ENCODE results near the gene AKR1D1.
"Not testable (repeated sequence)": the region's sequence is repeated elsewhere in the genome, so short reads cannot be mapped to it uniquely, and the experiment has no call there.

AKR1D1 gene

GRCh38 chr7:138075786-138076185 lies 473 bp upstream of the AKR1D1 start:
- H3K27ac Mint-ChIP-seq (ENCODE audit: low read depth); H3K4me3 Mint-ChIP-seq; H3K4me1 Mint-ChIP-seq; H3K36me3 Mint-ChIP-seq (ENCODE audit: insufficient read depth); ATAC-seq (replicated peaks; ENCODE audit: extremely low read depth, poor library complexity, severe bottlenecking); DNase-seq (ENCODE audit: low spot score in 2 of 2): not testable (repeated sequence)
- H3K9me3 Mint-ChIP-seq = peaks cover 16% of the 10 kb centered on the region
- peaks cover 35% of the 10 kb centered on the region for H3K27me3 Mint-ChIP-seq

GRCh38 chr7:138077809-138078208 lies 1.6 kb downstream of the AKR1D1 start:
- DNase-seq (ENCODE audit: low spot score in 2 of 2) (no peak), ATAC-seq (replicated peaks; ENCODE audit: extremely low read depth, poor library complexity, severe bottlenecking) (no peak)
- H3K9me3 Mint-ChIP-seq = peaks cover 16% of the 10 kb centered on the region
- no peaks in the 10 kb centered on the region for H3K4me1 Mint-ChIP-seq
- no peak overlapping the region for H3K4me3 Mint-ChIP-seq
- peaks cover 29% of the 10 kb centered on the region for H3K27me3 Mint-ChIP-seq
- H3K36me3 Mint-ChIP-seq (ENCODE audit: insufficient read depth) = no peaks in the 10 kb centered on the region
- no peak overlapping the region for H3K27ac Mint-ChIP-seq (ENCODE audit: low read depth)

GRCh38 chr7:138079137-138079536 lies 2.9 kb downstream of the AKR1D1 start:
- ATAC-seq (replicated peaks; ENCODE audit: extremely low read depth, poor library complexity, severe bottlenecking) (no peak), DNase-seq (ENCODE audit: low spot score in 2 of 2) (no peak)
- H3K9me3 Mint-ChIP-seq = peaks cover 13% of the 10 kb centered on the region
- H3K4me1 Mint-ChIP-seq = no peaks in the 10 kb centered on the region
- H3K4me3 Mint-ChIP-seq = no peak overlapping the region
- no peak overlapping the region for H3K27ac Mint-ChIP-seq (ENCODE audit: low read depth)
- H3K27me3 Mint-ChIP-seq = peaks cover 31% of the 10 kb centered on the region
- H3K36me3 Mint-ChIP-seq (ENCODE audit: insufficient read depth) = no peaks in the 10 kb centered on the region

- H3K4me1 Mint-ChIP-seq = no peaks in the 10 kb centered on the region
- H3K4me3 Mint-ChIP-seq = no peak overlapping the region
- ATAC-seq (replicated peaks; ENCODE audit: extremely low read depth, poor library complexity, severe bottlenecking) (no peak), DNase-seq (ENCODE audit: low spot score in 2 of 2) (no peak)
- no peaks in the 10 kb centered on the region for H3K36me3 Mint-ChIP-seq (ENCODE audit: insufficient read depth)
- H3K27me3 Mint-ChIP-seq = peaks cover 28% of the 10 kb centered on the region
- H3K27ac Mint-ChIP-seq (ENCODE audit: low read depth) = no peak overlapping the region
- H3K9me3 Mint-ChIP-seq = no peaks in the 10 kb centered on the region
Observed at GRCh38 chr7:138081868-138082267, 5.6 kb downstream of the AKR1D1 start.

GRCh38 chr7:138083859-138084258 lies 7.6 kb downstream of the AKR1D1 start:
- no peak overlapping the region for H3K27ac Mint-ChIP-seq (ENCODE audit: low read depth)
- no peak for DNase-seq (ENCODE audit: low spot score in 2 of 2)
- H3K4me3 Mint-ChIP-seq = no peak overlapping the region
- ATAC-seq (replicated peaks; ENCODE audit: extremely low read depth, poor library complexity, severe bottlenecking) = no peak
- no peaks in the 10 kb centered on the region for H3K4me1 Mint-ChIP-seq
- H3K36me3 Mint-ChIP-seq (ENCODE audit: insufficient read depth) = peaks cover 2% of the 10 kb centered on the region
- H3K27me3 Mint-ChIP-seq = peaks cover 47% of the 10 kb centered on the region
- no peaks in the 10 kb centered on the region for H3K9me3 Mint-ChIP-seq

- H3K36me3 Mint-ChIP-seq (ENCODE audit: insufficient read depth) = peaks cover 2% of the 10 kb centered on the region
- no peak for ATAC-seq (replicated peaks; ENCODE audit: extremely low read depth, poor library complexity, severe bottlenecking)
- H3K4me3 Mint-ChIP-seq = no peak overlapping the region
- peaks cover 50% of the 10 kb centered on the region for H3K27me3 Mint-ChIP-seq
- H3K4me1 Mint-ChIP-seq = no peaks in the 10 kb centered on the region
- no peak for DNase-seq (ENCODE audit: low spot score in 2 of 2)
- no peaks in the 10 kb centered on the region for H3K9me3 Mint-ChIP-seq
- no peak overlapping the region for H3K27ac Mint-ChIP-seq (ENCODE audit: low read depth)
Observed at GRCh38 chr7:138086563-138087270, 10.5 kb downstream of the AKR1D1 start.

GRCh38 chr7:138089080-138089901 lies 13.0 kb downstream of the AKR1D1 start:
- Mint-ChIP-seq H3K9me3 (no peaks in the 10 kb centered on the region), H3K4me1 (no peaks in the 10 kb centered on the region), H3K27me3 (peaks cover 39% of the 10 kb centered on the region), H3K4me3 (no peak overlapping the region), H3K36me3 (ENCODE audit: insufficient read depth) (peaks cover 2% of the 10 kb centered on the region), H3K27ac (ENCODE audit: low read depth) (no peak overlapping the region)
- DNase-seq (ENCODE audit: low spot score in 2 of 2) = no peak
- no peak for ATAC-seq (replicated peaks; ENCODE audit: extremely low read depth, poor library complexity, severe bottlenecking)

- no peak for ATAC-seq (replicated peaks; ENCODE audit: extremely low read depth, poor library complexity, severe bottlenecking)
- no peak overlapping the region for H3K27ac Mint-ChIP-seq (ENCODE audit: low read depth)
- DNase-seq (ENCODE audit: low spot score in 2 of 2) = no peak
- H3K27me3 Mint-ChIP-seq = peaks cover 41% of the 10 kb centered on the region
- H3K9me3 Mint-ChIP-seq = no peaks in the 10 kb centered on the region
- no peak overlapping the region for H3K4me3 Mint-ChIP-seq
- H3K4me1 Mint-ChIP-seq = no peaks in the 10 kb centered on the region
- H3K36me3 Mint-ChIP-seq (ENCODE audit: insufficient read depth) = peaks cover 2% of the 10 kb centered on the region
Observed at GRCh38 chr7:138091032-138091431, 14.8 kb downstream of the AKR1D1 start.

GRCh38 chr7:138091840-138092239 lies 15.6 kb downstream of the AKR1D1 start:
- not testable (repeated sequence) for H3K4me1 Mint-ChIP-seq; H3K9me3 Mint-ChIP-seq; ATAC-seq (replicated peaks; ENCODE audit: extremely low read depth, poor library complexity, severe bottlenecking); H3K4me3 Mint-ChIP-seq; H3K36me3 Mint-ChIP-seq (ENCODE audit: insufficient read depth); H3K27ac Mint-ChIP-seq (ENCODE audit: low read depth); DNase-seq (ENCODE audit: low spot score in 2 of 2)
- H3K27me3 Mint-ChIP-seq = peaks cover 34% of the 10 kb centered on the region

GRCh38 chr7:138092486-138093028 lies 16.3 kb downstream of the AKR1D1 start:
- Mint-ChIP-seq H3K4me1 (no peaks in the 10 kb centered on the region), H3K4me3 (no peak overlapping the region), H3K27ac (ENCODE audit: low read depth) (no peak overlapping the region), H3K36me3 (ENCODE audit: insufficient read depth) (peaks cover 2% of the 10 kb centered on the region), H3K27me3 (peaks cover 35% of the 10 kb centered on the region), H3K9me3 (no peaks in the 10 kb centered on the region)
- no peak for ATAC-seq (replicated peaks; ENCODE audit: extremely low read depth, poor library complexity, severe bottlenecking)
- DNase-seq (ENCODE audit: low spot score in 2 of 2) = no peak

- no peak for DNase-seq (ENCODE audit: low spot score in 2 of 2)
- H3K4me3 Mint-ChIP-seq = no peak overlapping the region
- ATAC-seq (replicated peaks; ENCODE audit: extremely low read depth, poor library complexity, severe bottlenecking) = no peak
- H3K27ac Mint-ChIP-seq (ENCODE audit: low read depth) = no peak overlapping the region
- peaks cover 19% of the 10 kb centered on the region for H3K27me3 Mint-ChIP-seq
- no peaks in the 10 kb centered on the region for H3K9me3 Mint-ChIP-seq
- no peaks in the 10 kb centered on the region for H3K4me1 Mint-ChIP-seq
- H3K36me3 Mint-ChIP-seq (ENCODE audit: insufficient read depth) = no peaks in the 10 kb centered on the region
Observed at GRCh38 chr7:138095972-138096935, 20.0 kb downstream of the AKR1D1 start.

- Mint-ChIP-seq H3K4me3 (no peak overlapping the region), H3K27ac (ENCODE audit: low read depth) (no peak overlapping the region), H3K27me3 (peaks cover 19% of the 10 kb centered on the region), H3K4me1 (no peaks in the 10 kb centered on the region), H3K36me3 (ENCODE audit: insufficient read depth) (no peaks in the 10 kb centered on the region), H3K9me3 (no peaks in the 10 kb centered on the region)
- DNase-seq (ENCODE audit: low spot score in 2 of 2) = no peak
- ATAC-seq (replicated peaks; ENCODE audit: extremely low read depth, poor library complexity, severe bottlenecking) = no peak
Observed at GRCh38 chr7:138097064-138097741, 20.9 kb downstream of the AKR1D1 start.
